ENCODE measurements around the gene PAX5.
A peak's percentile ranks its signal among the peaks of the same experiment; 100 is the strongest.

The PAX5 gene

GRCh38 chr9:36995927-36996705 lies 38.0 kb downstream of the PAX5 start:
- in situ Hi-C loops (cut with HindIII; ENCODE audit: low sequenced_read_pairs) = no loop called here
- no peak overlapping the region for H3K4me3 ChIP-seq (ENCODE audit: low read depth, low read length)
- peak; percentile 53 for DNase-seq (ENCODE audit: low read depth, low spot score)
- TF ChIP-seq CTCF (IDR thresholded peaks at IDR 0.05; ENCODE audit: low read depth, low read length) = peak; percentile 73

- no peak overlapping the region for H3K4me3 ChIP-seq (ENCODE audit: low read depth, low read length)
- in situ Hi-C loops (cut with HindIII; ENCODE audit: low sequenced_read_pairs) = no loop called here
- no peak for TF ChIP-seq CTCF (IDR thresholded peaks at IDR 0.05; ENCODE audit: low read depth, low read length)
- DNase-seq (ENCODE audit: low read depth, low spot score) = no peak
Measured at GRCh38 chr9:36993933-36994764, 39.9 kb downstream of the PAX5 start.

DNA sequence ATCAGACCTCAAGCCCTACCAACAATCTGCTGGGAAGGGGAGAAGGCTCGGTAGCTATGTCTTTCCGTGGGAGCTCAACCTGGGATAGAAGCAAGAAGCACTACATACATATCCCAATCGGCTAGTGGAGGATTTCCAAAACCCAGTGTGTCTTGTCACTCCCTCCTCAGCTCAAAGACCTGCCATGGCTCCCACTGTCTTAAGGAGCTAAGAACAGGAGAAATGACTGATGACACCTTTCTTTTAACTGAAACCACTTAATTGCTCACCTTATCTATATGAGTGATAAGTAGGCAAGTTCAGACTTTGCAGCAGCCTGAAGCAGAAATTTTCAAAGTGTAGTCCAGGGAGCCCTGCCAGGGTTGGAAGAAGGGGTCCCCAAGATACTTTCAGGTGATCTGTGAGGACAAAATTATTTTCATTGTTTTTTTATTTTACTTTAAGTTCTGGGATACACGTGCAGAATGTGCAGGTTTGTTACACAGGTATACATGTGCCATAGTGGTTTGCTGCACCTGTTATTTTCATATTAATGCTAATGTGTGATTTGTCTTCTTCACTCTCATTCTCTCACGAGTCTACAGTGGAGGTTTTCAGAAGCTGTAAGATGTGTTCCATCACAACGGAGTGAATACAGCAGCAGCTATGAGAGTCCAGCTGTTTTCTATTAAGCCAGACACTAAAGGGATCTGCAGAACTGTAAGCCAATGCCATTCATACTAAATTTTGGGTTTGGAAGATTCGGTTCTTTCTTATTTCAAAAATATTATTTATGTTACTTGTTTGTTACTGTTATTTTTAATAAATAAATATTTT lies 41.4 kb downstream of the PAX5 start:
- H3K4me3 ChIP-seq (ENCODE audit: low read depth, low read length) = no peak overlapping the region
- in situ Hi-C loops (cut with HindIII; ENCODE audit: low sequenced_read_pairs) = no loop called here
- no peak for TF ChIP-seq CTCF (IDR thresholded peaks at IDR 0.05; ENCODE audit: low read depth, low read length)
- no peak for DNase-seq (ENCODE audit: low read depth, low spot score)

- H3K4me3 ChIP-seq (ENCODE audit: low read depth, low read length) = no peak overlapping the region
- TF ChIP-seq CTCF (IDR thresholded peaks at IDR 0.05; ENCODE audit: low read depth, low read length) = peak; percentile 64
- DNase-seq (ENCODE audit: low read depth, low spot score) = peak; percentile 5
- in situ Hi-C loops (cut with HindIII; ENCODE audit: low sequenced_read_pairs) = no loop called here
Measured at GRCh38 chr9:36991516-36992134, 42.4 kb downstream of the PAX5 start.

GRCh38 chr9:36988848-36989247 lies 45.2 kb downstream of the PAX5 start:
- in situ Hi-C loops (cut with HindIII; ENCODE audit: low sequenced_read_pairs) = no loop called here
- no peak for TF ChIP-seq CTCF (IDR thresholded peaks at IDR 0.05; ENCODE audit: low read depth, low read length)
- DNase-seq (ENCODE audit: low read depth, low spot score) = no peak
- H3K4me3 ChIP-seq (ENCODE audit: low read depth, low read length) = no peak overlapping the region

DNA sequence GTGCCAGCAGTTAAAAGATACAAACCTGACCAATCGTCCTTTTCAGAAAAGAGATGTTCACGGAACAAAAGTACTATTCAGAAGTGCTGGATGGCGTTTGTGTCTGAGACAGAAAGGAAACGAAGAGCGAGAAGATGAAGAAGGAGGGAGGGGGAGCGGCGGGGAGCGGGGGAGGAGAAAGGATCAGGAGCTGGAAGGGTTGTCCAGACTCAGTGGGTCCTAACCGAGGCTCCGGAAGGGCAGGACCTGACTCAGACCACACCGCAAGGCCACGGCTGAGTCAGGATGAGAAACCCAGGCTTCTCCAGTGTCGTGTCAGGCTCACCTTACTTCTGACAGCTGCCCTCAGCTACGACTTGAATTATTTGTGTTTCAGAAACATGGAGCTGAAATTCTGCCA lies 46.2 kb downstream of the PAX5 start:
- DNase-seq (ENCODE audit: low read depth, low spot score) = no peak
- no peak overlapping the region for H3K4me3 ChIP-seq (ENCODE audit: low read depth, low read length)
- in situ Hi-C loops (cut with HindIII; ENCODE audit: low sequenced_read_pairs) = no loop called here
- TF ChIP-seq CTCF (IDR thresholded peaks at IDR 0.05; ENCODE audit: low read depth, low read length) = no peak

All from astrocyte of the spinal cord (primary cell).